GM23248 (cell line): Measurements from ENCODE around the gene TRIM23. TPM values are rescaled to one million over a fixed set of nuclear protein-coding genes. Genes with fewer than 3 reads are reported as not detected.

Experiments
- DNase-seq: peaks from one replicate; pipeline ENCODE4 v3.0.0-alpha.2; 2015
- H2AFZ ChIP-seq: fragments of 200-600 bp; sonication (generic); 2 replicates; pipeline ENCODE4 v1.6.1; 2016; ENCODE audit warnings: antibody characterized with exemption
- H3F3A ChIP-seq: fragments of 200-600 bp; sonication (generic); 2 replicates; pipeline ENCODE4 v1.6.1; 2016; ENCODE audit warnings: mild to moderate bottlenecking, antibody characterized with exemption, mixed run types; ENCODE audit not compliant: insufficient read depth
- H3K27ac ChIP-seq: fragments of 200-600 bp; sonication (generic); 2 replicates; pipeline ENCODE4 v1.5.1; 2016; ENCODE audit warnings: mild to moderate bottlenecking
- H3K27me3 ChIP-seq: fragments of 200-600 bp; sonication (generic); replicated peaks from 2 replicates; pipeline ENCODE4 v1.6.1; 2016; ENCODE audit warnings: mild to moderate bottlenecking; ENCODE audit not compliant: insufficient read depth
- H3K36me3 ChIP-seq: fragments of 200-600 bp; sonication (generic); 2 replicates; pipeline ENCODE4 v1.6.1; 2016; ENCODE audit warnings: low read depth, mild to moderate bottlenecking
- H3K4me1 ChIP-seq: fragments of 200-600 bp; sonication (generic); 2 replicates; pipeline ENCODE4 v1.6.1; 2016; ENCODE audit warnings: mild to moderate bottlenecking; ENCODE audit not compliant: insufficient read depth
- H3K4me2 ChIP-seq: fragments of 200-600 bp; sonication (generic); one replicate; pipeline ENCODE4 v1.6.1; 2016; ENCODE audit warnings: mild to moderate bottlenecking; ENCODE audit not compliant: unreplicated experiment
- H3K4me3 ChIP-seq: fragments of 200-600 bp; sonication (generic); 2 replicates; pipeline ENCODE4 v1.5.1; 2016; ENCODE audit warnings: mild to moderate bottlenecking
- H3K79me2 ChIP-seq: fragments of 200-600 bp; sonication (generic); 2 replicates; pipeline ENCODE4 v1.6.1; 2016; ENCODE audit warnings: mild to moderate bottlenecking; ENCODE audit not compliant: insufficient read depth
- H3K9ac ChIP-seq: fragments of 200-600 bp; sonication (generic); 2 replicates; pipeline ENCODE4 v1.6.1; 2016; ENCODE audit warnings: mild to moderate bottlenecking
- H3K9me2 ChIP-seq: fragments of 200-600 bp; sonication (generic); 2 replicates; pipeline ENCODE4 v1.6.1; 2016; ENCODE audit warnings: mixed run types, mild to moderate bottlenecking, moderate library complexity; ENCODE audit not compliant: insufficient read depth
- H3K9me3 ChIP-seq: fragments of 200-600 bp; sonication (generic); one replicate; pipeline ENCODE4 v1.6.1; 2017; ENCODE audit warnings: low read depth
- H4K20me1 ChIP-seq: fragments of 200-600 bp; sonication (generic); 2 replicates; pipeline ENCODE4 v1.6.0; 2016; ENCODE audit not compliant: insufficient read depth
- EZH2 ChIP-seq: fragments of 200-600 bp; sonication (generic); IDR thresholded peaks from 2 replicates; pipeline ENCODE4 v1.6.1; 2018; ENCODE audit warnings: antibody characterized with exemption, mild to moderate bottlenecking; ENCODE audit not compliant: insufficient read depth, poor library complexity, severe bottlenecking
- EZH2phosphoT487 ChIP-seq: fragments of 200-600 bp; sonication (generic); IDR thresholded peaks from 2 replicates; pipeline ENCODE4 v1.6.1; 2018; ENCODE audit warnings: antibody characterized with exemption, moderate library complexity, mild to moderate bottlenecking, low read depth; ENCODE audit not compliant: insufficient read depth
- WGBS, 2 experiments: methylation state at CpG; one replicate each; pipeline ENCODE4 v1.1.6; 2015 to 2017; ENCODE audit warnings: low lambda C conversion rate in 2 of 2, low coverage in 1 of 2; ENCODE audit errors: missing lambda C conversion rate in 2 of 2; 5-methylcytosine and 5-hydroxymethylcytosine counted together
- in situ Hi-C: fragments of 300-500 bp; cut with MboI; formaldehyde crosslinking; loops from 2 replicates; pipeline ENCODE4 v1.15.0; 2020
- polyA plus RNA-seq: library from polyadenylated mRNA; unstranded; fragments of >200 nt; fragmentation: Nextera tagmentation; extraction: Ambion mirVana; gene quantifications from 2 replicates; pipeline ENCODE4 v1.2.1, GENCODE V29; 2016
- total RNA-seq: library from RNA; depleted of rRNA; stranded (reverse); fragments of >200 nt; shearing (Covaris generic); gene quantifications from 2 replicates; pipeline ENCODE4 v1.2.3, GENCODE V29; 2014

The TRIM23 gene
- total and polyA plus RNA-seq, 2 experiments from 2014 or later = 2.7 to 19.1 TPM

GRCh38 chr5:65654713-65655112 is 30.6 kb upstream of the TRIM23 start:
- no peaks in the 10 kb centered on the region for H4K20me1 ChIP-seq
- TF ChIP-seq EZH2phosphoT487 (no peak), EZH2 (no peak)
- no peak for DNase-seq
- H3K36me3 ChIP-seq = peaks cover 17% of the 10 kb centered on the region
- H3K4me3 ChIP-seq = no peak overlapping the region
- no peaks in the 10 kb centered on the region for H3K4me1 ChIP-seq
- H3K27me3 ChIP-seq = no peaks in the 10 kb centered on the region
- no peak overlapping the region for H3K27ac ChIP-seq
- no peaks in the 10 kb centered on the region for H3K9me3 ChIP-seq
- WGBS, 2 experiments = 56 to 60% methylated on average over 2 of the region's 2 CpGs
- no peaks in the 10 kb centered on the region for H3F3A ChIP-seq
- no peaks in the 10 kb centered on the region for H3K9me2 ChIP-seq
- no peak overlapping the region for H3K4me2 ChIP-seq
- no peak overlapping the region for H2AFZ ChIP-seq
- no peaks in the 10 kb centered on the region for H3K79me2 ChIP-seq
- in situ Hi-C loops = no loop called here
- no peak overlapping the region for H3K9ac ChIP-seq

GRCh38 chr5:65651144-65651543 is 27.0 kb upstream of the TRIM23 start:
- no peaks in the 10 kb centered on the region; the same call in 1 of the 2 replicates for H3F3A ChIP-seq
- in situ Hi-C loops = no loop called here
- no peaks in the 10 kb centered on the region for H3K27me3 ChIP-seq
- peaks cover 18% of the 10 kb centered on the region; the same call in 1 of the 2 replicates for H3K36me3 ChIP-seq
- TF ChIP-seq EZH2 = no peak
- no peak for TF ChIP-seq EZH2phosphoT487
- H3K79me2 ChIP-seq = no peaks in the 10 kb centered on the region
- no peaks in the 10 kb centered on the region for H3K4me1 ChIP-seq
- no peak for DNase-seq
- no peaks in the 10 kb centered on the region for H3K9me2 ChIP-seq
- WGBS, 2 experiments = 69 to 75% methylated on average over 5 of the region's 5 CpGs
- no peak overlapping the region for H3K27ac ChIP-seq
- no peak overlapping the region for H3K4me2 ChIP-seq
- no peaks in the 10 kb centered on the region for H4K20me1 ChIP-seq
- no peak overlapping the region for H2AFZ ChIP-seq
- H3K9ac ChIP-seq = no peak overlapping the region
- H3K4me3 ChIP-seq = no peak overlapping the region
- H3K9me3 ChIP-seq = no peaks in the 10 kb centered on the region

- Histone ChIP-seq H3K36me3 (peaks cover 11% of the 10 kb centered on the region; the same call in 1 of the 2 replicates), H3F3A (no peaks in the 10 kb centered on the region; the same call in 1 of the 2 replicates), H3K9me2 (no peaks in the 10 kb centered on the region), H2AFZ (no peak overlapping the region), H3K4me2 (no peak overlapping the region), H4K20me1 (no peaks in the 10 kb centered on the region), H3K27me3 (no peaks in the 10 kb centered on the region), H3K79me2 (no peaks in the 10 kb centered on the region), H3K9ac (no peak overlapping the region), H3K9me3 (no peaks in the 10 kb centered on the region), H3K4me3 (no peak overlapping the region), H3K27ac (no peak overlapping the region), H3K4me1 (no peaks in the 10 kb centered on the region)
- no peak for TF ChIP-seq EZH2phosphoT487
- no peak for TF ChIP-seq EZH2
- in situ Hi-C loops = no loop called here
- no peak for DNase-seq
Observed at GRCh38 chr5:65647941-65648340, 23.8 kb upstream of the TRIM23 start.

GRCh38 chr5:65646938-65647337 is 22.8 kb upstream of the TRIM23 start:
- no peaks in the 10 kb centered on the region for H3K79me2 ChIP-seq
- peaks cover 11% of the 10 kb centered on the region for H3K36me3 ChIP-seq
- TF ChIP-seq EZH2phosphoT487 = no peak
- no peak for TF ChIP-seq EZH2
- H3K27me3 ChIP-seq = no peaks in the 10 kb centered on the region
- H4K20me1 ChIP-seq = no peaks in the 10 kb centered on the region
- H3F3A ChIP-seq = no peaks in the 10 kb centered on the region; the same call in 1 of the 2 replicates
- in situ Hi-C loops = no loop called here
- DNase-seq = no peak
- H3K9ac ChIP-seq = no peak overlapping the region
- H3K27ac ChIP-seq = no peak overlapping the region
- H3K4me2 ChIP-seq = no peak overlapping the region
- no peak overlapping the region for H2AFZ ChIP-seq
- no peaks in the 10 kb centered on the region for H3K4me1 ChIP-seq
- H3K4me3 ChIP-seq = no peak overlapping the region
- no peaks in the 10 kb centered on the region for H3K9me3 ChIP-seq
- WGBS, 2 experiments = 65 to 69% methylated on average over 2 of the region's 2 CpGs
- H3K9me2 ChIP-seq = no peaks in the 10 kb centered on the region

GRCh38 chr5:65640240-65640639 is 16.1 kb upstream of the TRIM23 start:
- no peak for TF ChIP-seq EZH2phosphoT487
- no peak for TF ChIP-seq EZH2
- no peaks in the 10 kb centered on the region for H3K27me3 ChIP-seq
- no peaks in the 10 kb centered on the region for H3K4me1 ChIP-seq
- no peaks in the 10 kb centered on the region for H3F3A ChIP-seq
- no peaks in the 10 kb centered on the region for H4K20me1 ChIP-seq
- H3K27ac ChIP-seq = no peak overlapping the region
- H3K4me3 ChIP-seq = no peak overlapping the region
- no peak overlapping the region for H3K4me2 ChIP-seq
- H3K36me3 ChIP-seq = peaks cover 24% of the 10 kb centered on the region; the same call in 1 of the 2 replicates
- H3K79me2 ChIP-seq = no peaks in the 10 kb centered on the region
- DNase-seq = no peak
- in situ Hi-C loops = no loop called here
- no peaks in the 10 kb centered on the region for H3K9me2 ChIP-seq
- WGBS, 2 experiments = 95 to 97% methylated on average over 4 of the region's 4 CpGs
- no peak overlapping the region for H3K9ac ChIP-seq
- H2AFZ ChIP-seq = no peak overlapping the region
- no peaks in the 10 kb centered on the region for H3K9me3 ChIP-seq
